NCI-H2029 (cell line): ENCODE data around the gene NOX3.
"Not testable (repeated sequence)": the region's sequence is repeated elsewhere in the genome, so short reads cannot be mapped to it uniquely, and the experiment has no call there.

Experiments used
- DNase-seq: peaks from one replicate; lab custom pipeline; 2025; lab: John Stamatoyannopoulos, UW

NOX3 gene

GRCh38 chr6:155364844-155365437, 90.7 kb downstream of the NOX3 start:
- DNase-seq = no peak

DNA sequence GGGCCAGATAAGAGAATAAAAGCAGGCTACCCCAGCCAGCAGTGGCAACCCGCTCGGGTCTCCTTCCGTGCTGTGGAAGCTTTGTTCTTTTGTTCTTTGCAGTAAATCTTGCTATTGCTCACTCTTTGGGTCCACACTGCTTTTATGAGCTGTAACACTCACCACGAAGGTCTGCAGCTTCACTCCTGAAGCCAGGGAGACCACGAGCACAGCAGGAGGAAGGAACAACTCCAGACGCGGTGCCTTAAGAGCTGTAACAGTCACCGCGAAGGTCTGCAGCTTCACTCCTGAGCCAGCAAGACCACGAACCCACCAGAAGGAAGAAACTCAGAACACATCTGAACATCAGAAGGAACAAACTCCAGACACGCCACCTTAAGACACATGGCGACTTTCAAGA, 91.6 kb downstream of the NOX3 start:
- not testable (repeated sequence) for DNase-seq

DNA sequence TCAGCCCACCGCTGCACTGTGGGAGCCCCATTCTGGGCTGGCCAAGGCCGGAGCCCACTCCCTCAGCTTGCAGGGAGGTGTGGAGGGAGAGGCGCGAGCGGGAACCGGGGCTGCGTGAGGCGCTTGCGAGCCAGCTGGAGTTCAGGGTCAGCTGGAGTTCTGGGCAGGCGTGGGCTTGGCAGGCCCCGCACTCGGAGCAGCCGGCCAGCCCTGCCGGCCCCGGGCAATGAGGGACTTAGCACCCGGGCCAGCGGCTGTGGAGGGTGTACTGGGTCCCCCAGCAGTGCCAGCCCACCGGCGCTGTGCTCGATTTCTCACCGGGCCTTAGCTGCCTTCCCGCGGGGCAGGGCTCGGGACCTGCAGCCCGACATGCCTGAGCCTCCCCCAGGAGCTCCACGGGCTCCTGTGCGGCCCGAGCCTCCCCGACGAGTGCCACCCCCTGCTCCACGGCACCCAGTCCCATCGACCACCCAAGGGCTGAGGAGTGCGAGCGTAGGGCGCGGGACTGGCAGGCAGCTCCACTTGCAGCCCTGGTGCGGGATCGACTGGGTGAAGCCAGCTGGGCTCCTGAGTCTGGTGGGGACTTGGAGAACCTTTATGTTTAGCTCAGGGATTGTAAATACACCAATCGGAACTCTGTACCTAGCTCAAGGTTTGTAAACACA, 92.5 kb downstream of the NOX3 start:
- DNase-seq = not testable (repeated sequence)

DNA sequence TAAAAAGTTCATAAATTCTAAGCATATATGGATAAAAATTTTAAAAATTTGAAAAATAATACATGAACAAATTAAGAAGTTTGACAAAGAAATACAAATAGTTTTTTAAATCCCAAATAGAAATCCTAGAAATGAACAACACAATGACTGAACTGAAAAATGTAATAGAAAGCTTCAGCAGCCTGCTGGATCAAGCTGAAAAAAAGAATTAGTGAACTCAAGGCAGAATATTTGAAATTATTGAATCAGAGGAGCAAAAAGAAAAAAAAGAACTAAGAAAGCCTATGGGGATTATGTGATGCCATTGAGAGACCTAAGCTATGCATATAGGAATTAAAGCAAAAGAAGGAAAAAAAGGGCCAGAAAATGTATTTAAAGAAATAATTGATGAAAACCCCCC, 101.5 kb downstream of the NOX3 start:
- no peak for DNase-seq

DNA sequence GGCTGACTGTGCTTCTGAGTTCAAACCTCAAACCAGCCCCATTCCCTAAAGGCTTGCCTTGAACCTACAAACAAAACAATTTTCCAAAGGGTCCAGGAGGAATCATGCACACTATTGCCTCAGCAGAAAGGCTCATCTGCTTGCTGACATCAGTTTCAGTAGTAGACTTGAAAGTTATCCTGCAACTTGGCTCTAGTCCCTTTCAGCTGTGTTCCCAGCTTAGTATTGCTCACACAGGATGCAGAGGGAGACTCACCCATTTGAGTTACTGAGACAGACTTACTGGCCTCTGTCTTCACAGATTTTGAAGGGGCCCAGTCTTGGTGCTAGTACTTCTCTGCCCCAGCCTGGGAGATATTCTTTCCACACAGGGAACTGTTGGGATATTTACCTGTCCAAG, 102.8 kb downstream of the NOX3 start:
- DNase-seq = no peak

- no peak for DNase-seq
Measured at GRCh38 chr6:155352130-155352420, 103.6 kb downstream of the NOX3 start.

DNA sequence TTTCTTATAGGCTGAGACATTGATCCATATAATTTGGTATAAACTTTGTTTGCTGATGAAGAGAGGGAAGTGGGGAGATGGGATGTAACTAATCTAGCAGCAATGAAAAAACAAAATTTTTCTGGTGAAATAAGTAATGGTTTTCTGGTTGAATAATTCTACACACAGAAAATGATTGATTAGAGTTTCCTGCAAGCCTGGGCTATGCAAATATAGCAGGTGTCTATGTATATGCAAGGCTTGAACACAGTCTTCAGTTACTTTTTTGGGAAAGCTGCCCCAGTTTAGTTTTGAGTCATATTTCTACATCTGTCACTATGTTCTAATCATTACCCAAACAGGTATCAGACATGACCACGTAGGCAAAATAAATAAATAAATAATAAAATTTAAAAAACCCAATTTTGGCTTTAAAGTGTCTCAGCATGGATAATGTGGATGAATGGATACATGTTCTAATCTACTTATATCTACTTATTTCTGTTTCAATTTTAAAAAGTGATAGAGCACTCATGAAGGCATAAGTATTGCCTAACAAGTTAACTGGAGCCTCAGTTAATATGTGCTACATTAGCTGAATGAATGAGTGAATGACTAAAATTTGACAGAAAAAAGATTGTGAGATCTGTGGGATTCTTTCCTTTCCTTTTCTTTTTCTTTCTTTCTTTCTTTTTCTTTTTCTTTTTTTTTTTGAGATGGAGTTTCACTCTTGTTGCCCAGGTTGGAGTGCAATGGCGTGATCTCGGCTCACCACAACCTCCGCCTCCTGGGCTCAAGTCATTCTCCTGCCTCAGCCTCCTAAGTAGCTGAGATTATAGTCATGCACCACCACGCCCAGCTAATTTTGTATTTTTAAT, 104.1 kb downstream of the NOX3 start:
- no peak for DNase-seq

DNA sequence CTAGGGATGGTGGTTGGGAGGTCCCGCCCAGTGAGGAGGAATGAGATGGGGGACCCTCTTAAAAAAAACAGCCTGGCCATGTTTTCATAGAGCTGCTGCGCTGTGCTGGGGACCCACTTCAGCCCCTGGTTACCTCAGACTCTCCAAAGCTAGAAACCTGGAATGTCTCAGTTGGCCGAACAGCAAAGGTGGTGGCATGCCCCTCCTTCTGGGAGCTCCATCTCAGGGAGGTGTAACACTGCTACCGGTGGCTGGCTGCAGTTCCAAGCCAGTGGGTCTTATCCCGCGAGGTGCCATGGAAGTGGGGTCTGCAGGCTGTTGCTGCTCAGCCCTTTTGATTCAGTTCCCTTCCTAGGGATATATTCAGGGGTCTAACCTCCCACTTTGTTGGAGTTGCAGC, 105.7 kb downstream of the NOX3 start:
- no peak for DNase-seq

DNA sequence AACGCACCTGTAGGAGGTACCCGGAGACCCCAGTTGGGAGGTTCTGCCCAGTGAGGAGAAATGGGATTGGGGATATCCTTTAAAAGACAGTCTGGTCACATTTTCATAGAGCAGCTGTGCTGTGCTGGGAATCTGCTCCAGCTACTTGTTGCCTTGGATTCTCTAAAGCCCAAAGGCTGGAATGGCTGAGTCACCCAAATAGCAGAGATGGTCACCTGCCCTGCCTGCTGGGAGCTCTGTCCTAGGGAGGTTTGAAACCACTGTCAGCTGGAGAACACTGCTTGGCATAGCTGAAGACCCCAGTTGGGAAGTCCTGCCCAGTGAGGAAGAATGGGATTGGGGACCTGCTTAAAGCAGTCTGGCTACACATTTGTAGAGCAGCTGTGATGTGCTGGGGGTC, 106.5 kb downstream of the NOX3 start:
- DNase-seq = no peak

GRCh38 chr6:155347800-155348199, 107.8 kb downstream of the NOX3 start:
- no peak for DNase-seq

GRCh38 chr6:155346957-155347356, 108.7 kb downstream of the NOX3 start:
- no peak for DNase-seq
